Liver (tissue), 3 donors: ENCODE data around the gene DUSP7.

Experiments
- JUND ChIP-seq, 2 donors: IDR thresholded peaks; 2 replicates each; pipeline ENCODE4 v1.6.1; 2016; ENCODE audit warnings: antibody characterized with exemption in 2 of 2
- YY1 ChIP-seq: IDR thresholded peaks from 2 replicates; pipeline ENCODE4 v1.6.1; 2016; ENCODE audit warnings: antibody characterized with exemption, mild to moderate bottlenecking
- TF ChIP-seq, protein P1 (sequence below): fragments of 150-350 bp; IDR thresholded peaks from 2 replicates; pipeline ENCODE4 v1.5.1; 2017; ENCODE audit warnings: improper control_type of control experiment, low read depth, low read length; ENCODE audit not compliant: missing input control
- TF ChIP-seq, protein P2 (sequence below): IDR thresholded peaks from 2 replicates; pipeline ENCODE4 v1.6.1; 2016; ENCODE audit warnings: antibody characterized with exemption, mild to moderate bottlenecking
- donor health status: healthy.
- donor health status: healthy.

DNA sequence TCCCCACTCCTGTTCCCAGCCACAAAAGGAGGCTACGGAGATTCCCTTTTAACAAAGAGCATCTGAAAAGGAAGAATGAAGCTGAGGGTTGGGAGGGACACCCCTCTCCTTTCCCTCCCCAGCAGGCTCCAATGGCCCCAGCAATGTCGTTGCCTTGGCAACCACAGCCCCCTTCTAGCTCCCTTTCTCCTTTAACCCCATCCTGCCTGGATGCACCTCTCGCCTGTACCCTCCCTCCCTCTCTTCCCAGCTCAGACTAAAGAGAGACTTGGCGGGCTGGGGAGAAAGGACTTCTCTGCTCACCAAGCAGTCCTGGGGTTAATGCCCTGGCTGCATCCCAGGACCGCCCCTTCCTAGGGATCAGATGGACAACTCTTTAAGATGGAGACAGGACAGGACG is 53.6 kb downstream of the DUSP7 start:
- TF ChIP-seq, protein P1, sequence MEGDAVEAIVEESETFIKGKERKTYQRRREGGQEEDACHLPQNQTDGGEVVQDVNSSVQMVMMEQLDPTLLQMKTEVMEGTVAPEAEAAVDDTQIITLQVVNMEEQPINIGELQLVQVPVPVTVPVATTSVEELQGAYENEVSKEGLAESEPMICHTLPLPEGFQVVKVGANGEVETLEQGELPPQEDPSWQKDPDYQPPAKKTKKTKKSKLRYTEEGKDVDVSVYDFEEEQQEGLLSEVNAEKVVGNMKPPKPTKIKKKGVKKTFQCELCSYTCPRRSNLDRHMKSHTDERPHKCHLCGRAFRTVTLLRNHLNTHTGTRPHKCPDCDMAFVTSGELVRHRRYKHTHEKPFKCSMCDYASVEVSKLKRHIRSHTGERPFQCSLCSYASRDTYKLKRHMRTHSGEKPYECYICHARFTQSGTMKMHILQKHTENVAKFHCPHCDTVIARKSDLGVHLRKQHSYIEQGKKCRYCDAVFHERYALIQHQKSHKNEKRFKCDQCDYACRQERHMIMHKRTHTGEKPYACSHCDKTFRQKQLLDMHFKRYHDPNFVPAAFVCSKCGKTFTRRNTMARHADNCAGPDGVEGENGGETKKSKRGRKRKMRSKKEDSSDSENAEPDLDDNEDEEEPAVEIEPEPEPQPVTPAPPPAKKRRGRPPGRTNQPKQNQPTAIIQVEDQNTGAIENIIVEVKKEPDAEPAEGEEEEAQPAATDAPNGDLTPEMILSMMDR = no peak
- TF ChIP-seq, protein P2, sequence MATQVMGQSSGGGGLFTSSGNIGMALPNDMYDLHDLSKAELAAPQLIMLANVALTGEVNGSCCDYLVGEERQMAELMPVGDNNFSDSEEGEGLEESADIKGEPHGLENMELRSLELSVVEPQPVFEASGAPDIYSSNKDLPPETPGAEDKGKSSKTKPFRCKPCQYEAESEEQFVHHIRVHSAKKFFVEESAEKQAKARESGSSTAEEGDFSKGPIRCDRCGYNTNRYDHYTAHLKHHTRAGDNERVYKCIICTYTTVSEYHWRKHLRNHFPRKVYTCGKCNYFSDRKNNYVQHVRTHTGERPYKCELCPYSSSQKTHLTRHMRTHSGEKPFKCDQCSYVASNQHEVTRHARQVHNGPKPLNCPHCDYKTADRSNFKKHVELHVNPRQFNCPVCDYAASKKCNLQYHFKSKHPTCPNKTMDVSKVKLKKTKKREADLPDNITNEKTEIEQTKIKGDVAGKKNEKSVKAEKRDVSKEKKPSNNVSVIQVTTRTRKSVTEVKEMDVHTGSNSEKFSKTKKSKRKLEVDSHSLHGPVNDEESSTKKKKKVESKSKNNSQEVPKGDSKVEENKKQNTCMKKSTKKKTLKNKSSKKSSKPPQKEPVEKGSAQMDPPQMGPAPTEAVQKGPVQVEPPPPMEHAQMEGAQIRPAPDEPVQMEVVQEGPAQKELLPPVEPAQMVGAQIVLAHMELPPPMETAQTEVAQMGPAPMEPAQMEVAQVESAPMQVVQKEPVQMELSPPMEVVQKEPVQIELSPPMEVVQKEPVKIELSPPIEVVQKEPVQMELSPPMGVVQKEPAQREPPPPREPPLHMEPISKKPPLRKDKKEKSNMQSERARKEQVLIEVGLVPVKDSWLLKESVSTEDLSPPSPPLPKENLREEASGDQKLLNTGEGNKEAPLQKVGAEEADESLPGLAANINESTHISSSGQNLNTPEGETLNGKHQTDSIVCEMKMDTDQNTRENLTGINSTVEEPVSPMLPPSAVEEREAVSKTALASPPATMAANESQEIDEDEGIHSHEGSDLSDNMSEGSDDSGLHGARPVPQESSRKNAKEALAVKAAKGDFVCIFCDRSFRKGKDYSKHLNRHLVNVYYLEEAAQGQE = no peak
- TF ChIP-seq YY1 = no peak
- no peak for TF ChIP-seq JUND (IDR thresholded peaks at IDR 0.05)
